GM21717 (cell line): ENCODE results near the gene GSAP.
"Not testable (repeated sequence)": the region's sequence is repeated elsewhere in the genome, so short reads cannot be mapped to it uniquely, and the experiment has no call there.

ENCODE experiments used
- ATAC-seq: cut with Tn5 transposase; IDR thresholded peaks from one replicate; pipeline ENCODE4 v1.9.1; 2021; ENCODE audit warnings: mild to moderate bottlenecking, moderate library complexity; ENCODE audit not compliant: unreplicated experiment

Gene GSAP

DNA sequence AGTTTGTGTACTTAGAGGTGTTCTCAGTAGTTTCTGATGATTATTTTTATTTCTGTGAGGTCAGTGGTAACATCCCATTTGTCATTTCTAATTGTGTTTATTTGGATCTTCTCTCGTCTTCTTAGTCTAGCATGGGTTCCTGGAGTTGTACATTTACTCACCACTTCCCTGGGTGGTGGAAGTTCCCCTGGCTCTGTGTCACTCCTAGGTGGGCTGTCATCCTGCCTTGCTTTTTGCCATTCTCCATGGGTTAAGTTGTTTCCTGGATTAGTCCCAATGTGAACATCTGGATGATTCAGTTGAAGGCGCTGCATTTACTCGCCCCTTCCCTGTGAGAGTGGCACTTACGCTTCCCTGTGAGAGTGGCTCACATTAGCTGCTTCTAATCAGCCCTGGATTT, 48.2 kb downstream of the GSAP start:
- no peak for ATAC-seq

DNA sequence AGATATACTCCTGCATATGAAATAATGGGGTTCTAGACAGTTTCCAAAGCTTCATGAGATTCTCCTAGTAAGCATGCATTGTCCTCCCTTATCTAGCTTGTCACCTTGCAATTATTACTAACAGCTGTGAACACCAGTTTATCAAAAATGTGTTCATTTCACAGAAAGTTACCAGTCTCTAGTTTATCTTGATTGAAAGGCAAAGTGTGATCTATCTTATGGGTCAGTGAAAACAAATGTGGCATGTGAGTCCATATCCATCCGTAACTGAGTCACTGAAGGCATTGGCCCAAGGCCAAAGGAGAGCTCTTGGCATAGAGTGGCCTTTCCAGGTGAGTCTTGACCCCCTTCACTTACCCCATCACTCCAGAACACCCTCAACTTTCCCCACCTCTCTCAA, 53.2 kb downstream of the GSAP start:
- no peak for ATAC-seq

DNA sequence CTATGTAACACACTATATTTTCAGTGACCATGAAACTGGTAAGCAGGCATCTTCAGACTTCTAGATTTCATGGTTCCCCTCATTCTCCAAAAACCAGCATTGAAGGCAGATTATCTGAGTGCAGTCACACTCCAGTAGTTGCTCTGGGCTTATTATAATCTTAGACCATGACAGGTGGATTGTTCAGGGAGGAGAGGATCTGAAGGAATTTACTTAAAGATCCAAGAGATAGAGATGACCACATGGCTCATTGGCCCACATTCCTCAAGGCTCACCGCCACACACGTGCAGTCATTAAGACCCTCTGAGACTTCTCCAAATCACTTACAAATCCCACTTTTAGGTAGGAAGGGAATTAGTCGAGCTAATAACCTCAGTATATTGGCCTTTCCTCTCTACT, 55.2 kb downstream of the GSAP start:
- ATAC-seq = no peak

DNA sequence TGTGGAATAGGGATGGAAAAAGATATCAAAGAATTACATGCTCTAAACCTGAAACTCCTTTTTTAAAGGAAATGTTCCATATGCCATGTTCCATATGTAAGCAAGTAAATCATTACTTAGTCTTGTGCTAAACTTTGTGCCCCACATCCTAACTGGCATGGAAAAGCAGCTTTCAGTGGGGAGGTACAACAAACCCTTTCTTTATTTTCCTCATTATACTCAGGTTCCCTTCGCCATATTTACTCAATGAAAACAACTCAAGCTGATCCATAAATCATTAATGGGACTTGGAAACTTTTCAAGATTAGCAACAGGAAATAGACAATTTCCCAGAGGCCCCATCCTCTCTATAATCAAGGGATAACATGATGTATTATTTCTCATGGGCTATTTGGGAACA, 56.0 kb downstream of the GSAP start:
- ATAC-seq = no peak

DNA sequence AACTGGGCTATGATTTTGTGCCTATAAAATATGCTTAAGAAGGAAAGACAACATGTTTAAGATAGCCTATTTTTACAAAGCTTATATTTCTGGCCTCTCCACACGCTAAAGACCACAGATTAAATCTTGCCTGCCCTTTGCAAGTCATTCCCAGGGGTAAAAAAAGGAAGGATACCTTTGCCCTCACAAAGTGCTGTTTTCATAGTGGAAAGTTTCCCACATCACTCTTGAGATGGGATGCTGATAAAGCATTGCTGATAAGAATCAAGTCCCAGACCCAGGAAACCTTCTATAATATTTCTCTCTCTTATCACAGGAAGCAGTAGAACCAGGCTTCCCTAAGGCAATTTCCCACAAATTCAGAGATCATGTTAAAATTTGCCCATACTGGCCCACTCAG, 56.5 kb downstream of the GSAP start:
- ATAC-seq = no peak

DNA sequence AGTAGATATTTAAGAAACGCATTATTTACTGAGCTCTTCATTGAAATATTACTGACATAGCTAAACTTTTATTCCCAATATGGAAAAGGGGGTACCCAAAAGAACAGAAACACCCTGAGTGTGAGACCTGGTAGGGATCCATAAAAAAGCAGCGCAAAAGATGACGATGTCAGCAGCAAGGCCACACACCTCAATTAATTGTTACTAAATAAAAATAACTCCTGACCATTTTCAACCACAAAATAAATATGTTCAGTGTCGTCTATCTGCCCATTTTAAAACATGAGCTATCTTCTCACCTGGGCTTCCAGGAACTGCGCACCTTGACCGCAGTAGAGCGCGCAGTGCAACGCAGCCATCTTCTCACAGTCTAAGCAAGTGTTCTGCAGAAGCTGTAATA, 61.2 kb downstream of the GSAP start:
- no peak for ATAC-seq

DNA sequence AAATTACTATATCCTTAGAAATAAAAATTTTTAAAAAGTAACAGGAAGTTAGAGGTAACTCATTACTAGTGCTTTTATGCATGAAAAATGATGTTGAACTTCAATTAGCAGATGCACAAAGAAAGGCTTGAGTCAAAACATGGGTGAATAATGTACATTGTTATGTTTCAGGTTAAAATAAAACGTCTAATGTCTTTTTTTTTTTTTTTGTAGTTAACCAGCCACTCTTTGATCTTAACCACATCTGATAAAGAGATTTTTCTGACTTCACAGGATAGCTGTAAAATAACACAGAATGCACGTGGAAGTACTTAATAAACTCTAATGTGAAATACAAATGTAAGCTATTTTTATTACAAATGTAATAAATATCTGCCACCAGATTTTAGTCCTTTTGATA, 61.7 kb downstream of the GSAP start:
- ATAC-seq = no peak

DNA sequence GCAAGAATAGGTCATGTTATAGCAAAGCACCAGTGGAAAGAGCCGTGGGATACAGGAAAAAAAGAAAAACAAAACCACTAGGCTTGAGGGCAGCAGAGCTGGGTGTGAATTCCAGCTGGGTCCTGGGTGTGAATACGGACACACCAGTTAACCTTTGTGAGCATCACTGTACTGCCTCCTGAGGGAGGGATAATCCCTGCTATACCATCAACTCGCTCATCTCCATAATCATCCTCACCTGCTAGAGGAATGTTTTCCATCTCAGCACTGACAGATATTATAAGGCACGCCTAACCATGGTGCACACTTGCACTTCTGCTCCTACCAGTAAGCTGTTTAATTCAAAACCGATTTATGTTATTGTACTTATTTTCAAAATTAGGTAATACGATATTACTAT, 62.2 kb downstream of the GSAP start:
- no peak for ATAC-seq

DNA sequence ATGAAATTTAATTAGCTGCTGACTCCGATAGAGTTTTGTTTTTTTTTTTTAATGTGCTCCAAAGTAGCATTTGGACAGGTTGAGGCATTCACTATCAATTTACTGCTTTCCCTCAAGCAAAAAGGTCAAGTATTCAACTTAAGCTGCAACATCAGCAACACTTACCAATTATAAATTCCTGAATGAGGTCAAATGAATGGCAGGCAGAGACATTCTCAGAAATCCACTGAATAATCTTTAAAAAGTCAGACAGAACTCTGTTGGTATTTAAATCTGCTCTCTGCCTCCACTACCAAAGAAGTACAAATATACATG, 62.8 kb downstream of the GSAP start:
- ATAC-seq = no peak

DNA sequence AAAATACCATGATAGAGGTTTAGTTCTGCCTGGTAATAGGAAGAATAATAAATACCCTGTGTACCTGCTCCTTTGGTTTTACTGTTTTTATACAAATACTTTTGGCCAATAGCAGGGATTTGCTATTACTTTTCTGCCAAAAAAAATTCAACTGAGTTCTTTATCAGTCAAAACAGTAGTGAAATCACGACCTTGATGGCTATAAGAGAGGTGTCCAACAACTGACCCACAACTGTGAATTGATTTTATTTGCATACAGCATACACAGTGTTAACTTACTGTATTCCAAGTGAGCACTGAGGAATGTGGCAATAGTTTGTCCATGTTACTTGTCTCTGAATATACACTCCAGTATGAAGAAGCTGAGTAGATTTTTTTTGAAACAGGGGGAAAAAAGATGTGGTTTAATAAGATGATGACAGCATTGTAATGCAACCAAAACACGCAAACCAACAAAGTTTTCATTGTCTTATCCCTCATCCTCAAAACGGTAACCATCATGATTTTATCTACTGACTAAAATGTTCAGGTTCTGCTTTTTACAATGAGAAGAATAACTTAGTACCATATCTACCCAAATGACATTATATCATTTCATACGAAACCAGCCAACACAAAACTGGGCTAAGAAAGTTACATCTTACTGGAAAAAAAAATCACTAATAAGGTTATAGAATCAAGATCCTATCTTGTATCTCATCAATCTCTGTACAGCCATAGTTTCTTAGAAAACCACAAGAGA, 63.3 kb downstream of the GSAP start:
- ATAC-seq = no peak

DNA sequence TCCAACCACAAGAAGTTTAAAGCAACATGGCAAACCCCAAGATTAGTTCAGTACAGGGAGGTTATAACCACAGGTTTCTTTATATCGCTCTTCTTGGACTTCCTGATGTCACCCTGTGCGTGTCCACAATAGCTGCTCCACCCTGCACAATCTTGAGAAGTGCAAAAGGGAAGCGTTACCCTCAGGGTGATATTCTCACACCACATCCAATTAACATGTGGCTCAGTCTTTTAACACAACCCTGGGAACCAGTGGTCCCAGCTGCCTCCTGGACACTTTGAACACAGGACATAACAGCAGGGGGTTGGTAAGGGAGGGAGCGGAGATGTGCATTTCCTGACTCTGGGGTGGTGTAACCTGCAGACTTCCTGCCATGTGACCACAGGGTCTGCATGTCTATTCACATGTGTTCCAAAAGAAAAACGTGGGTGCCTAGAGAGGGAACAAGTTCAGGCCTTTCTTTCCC, 64.6 kb downstream of the GSAP start:
- ATAC-seq = peak; percentile 93

DNA sequence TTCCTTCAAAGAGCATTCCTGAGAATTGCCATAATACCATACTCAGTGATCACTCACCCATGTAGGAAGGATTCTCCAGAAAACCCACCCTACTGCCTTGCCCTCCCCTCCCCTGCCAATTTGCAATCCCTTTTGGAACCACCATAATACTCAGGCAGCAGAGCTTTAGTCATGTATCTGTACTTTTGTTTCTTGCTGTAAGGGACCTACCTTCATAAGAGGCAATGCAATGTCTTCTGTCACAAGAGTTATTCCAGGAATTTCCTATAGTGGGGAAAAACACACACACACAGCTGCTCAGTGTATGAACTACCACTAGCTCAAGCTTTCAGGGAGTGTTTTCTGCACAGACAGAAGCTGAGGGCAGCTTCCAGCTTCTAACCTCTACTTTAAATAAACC, 67.0 kb downstream of the GSAP start:
- ATAC-seq = no peak

DNA sequence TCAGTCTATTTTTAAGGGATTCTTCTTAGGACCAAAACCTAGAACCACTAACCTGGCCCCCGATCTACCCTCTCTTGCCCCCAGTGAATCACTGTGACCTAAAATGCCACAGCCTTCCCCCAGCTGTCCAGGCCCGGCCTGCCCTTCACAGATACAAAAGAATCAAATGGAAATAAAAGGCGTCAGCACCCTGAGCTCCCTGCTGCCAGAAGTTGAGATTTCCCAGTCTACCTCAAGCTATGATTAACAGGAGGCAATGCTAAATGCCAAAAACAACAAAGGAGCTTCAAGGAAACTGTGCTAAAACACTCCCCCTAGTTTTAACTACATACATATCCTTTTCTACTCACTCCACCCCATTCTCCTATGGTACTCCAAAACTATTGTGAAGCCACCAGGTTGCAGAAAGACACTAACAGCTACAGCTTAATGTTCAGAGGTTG, 67.8 kb downstream of the GSAP start:
- ATAC-seq = no peak

DNA sequence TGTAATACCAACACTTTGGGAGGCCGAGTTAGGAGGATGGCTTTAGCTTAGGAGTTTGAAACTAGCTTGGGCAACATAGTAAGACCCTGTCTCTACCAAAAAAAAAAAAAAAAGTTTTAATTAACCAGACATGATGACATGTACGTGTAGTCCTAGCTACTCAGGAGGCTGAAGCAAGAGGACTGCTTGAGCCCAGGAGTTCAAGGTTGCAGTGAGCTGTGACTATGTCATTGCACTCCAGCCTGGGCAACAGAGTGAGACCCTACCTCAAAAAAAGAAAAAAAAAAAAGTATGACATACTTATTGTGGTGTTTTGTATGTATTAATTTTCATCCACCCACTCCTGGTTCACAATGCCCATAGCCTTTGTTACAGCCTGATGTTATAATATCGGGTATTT, 69.7 kb downstream of the GSAP start:
- ATAC-seq = no peak

DNA sequence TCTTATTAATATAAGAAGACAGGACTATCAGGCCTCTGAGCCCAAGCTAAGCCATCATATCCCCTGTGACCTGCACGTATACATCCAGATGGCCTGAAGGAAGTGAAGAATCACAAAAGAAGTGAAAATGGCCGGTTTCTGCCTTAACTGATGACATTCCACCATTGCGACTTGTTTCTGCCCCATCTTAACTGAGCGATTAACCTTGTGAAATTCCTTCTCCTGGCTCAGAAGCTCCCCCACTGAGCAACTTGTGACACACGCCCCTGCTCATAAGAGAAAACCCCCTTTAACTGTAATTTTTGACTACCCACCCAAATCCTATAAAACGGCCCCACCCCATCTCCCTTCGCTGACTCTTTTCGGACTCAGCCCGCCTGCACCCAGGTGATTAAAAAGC, 70.7 kb downstream of the GSAP start:
- ATAC-seq = not testable (repeated sequence)

DNA sequence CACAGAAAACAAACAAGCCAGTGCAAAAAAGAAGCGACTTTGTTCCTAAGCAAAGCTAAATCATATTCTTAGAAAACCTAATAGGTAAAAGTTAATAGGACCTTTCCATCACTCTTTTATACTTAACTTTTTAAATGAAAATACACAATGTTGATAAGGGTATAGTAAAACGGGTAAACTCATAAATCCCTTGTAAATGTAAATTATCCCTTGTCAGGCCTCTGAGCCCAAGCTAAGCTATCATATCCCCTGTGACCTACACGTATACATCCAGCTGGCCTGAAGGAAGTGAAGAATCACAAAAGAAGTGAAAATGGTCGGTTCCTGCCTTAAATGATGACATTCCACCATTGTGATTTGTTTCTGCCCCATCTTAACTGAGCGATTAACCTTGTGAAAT, 76.4 kb downstream of the GSAP start:
- ATAC-seq = no peak

DNA sequence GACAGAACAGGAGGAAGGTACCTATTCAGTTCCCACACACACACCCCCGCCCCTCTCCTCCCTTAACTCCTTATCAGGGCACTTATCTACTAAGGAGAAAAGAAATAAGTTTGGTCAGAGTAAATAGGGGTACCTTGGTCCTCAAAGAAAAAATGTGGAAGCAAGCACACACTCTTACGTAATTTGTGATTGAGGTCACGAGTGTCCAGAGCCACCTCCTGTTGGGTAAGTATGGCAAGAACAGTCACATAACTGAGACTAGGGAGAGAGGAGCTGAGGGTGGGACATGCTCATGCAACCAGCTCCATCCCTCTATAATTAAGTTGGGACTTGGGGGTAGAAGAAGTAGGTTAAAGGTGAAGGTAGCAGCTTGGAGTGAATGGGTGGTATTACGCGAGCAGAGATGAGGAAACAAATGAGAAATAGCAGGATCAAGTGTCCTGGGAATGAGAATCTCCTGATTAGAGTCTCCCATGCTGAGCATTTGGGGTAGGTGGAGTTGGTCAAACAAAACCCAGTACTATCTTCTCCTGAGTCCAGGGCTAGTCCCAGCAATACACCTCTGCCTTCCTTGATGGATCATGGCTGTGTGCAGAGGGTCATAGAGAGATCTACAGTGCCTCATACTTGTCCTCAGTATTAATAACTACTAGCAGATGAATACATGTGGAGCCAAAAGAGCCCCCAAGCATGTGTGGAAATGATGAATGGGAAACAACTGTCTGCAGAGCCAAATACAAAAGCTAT, 77.1 kb downstream of the GSAP start:
- ATAC-seq = no peak

DNA sequence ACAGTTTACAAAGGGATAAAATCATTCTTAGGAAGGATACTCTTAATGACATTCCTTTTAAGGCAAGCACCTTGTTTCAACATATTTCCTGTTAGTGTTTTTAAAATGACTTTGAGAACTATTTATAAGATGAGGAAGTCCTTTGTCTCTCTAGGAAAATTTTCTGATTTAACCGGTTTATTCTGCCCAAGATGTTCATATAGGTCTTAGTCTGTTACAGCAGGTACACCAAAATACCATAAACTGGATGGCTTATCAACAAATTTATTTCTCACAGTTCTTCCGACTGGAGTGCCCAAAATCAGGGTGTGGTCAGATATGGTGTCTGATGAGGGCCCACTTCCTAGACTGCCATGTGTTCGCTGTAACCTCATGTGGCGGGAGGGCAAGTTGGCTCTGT, 77.9 kb downstream of the GSAP start:
- ATAC-seq = no peak

DNA sequence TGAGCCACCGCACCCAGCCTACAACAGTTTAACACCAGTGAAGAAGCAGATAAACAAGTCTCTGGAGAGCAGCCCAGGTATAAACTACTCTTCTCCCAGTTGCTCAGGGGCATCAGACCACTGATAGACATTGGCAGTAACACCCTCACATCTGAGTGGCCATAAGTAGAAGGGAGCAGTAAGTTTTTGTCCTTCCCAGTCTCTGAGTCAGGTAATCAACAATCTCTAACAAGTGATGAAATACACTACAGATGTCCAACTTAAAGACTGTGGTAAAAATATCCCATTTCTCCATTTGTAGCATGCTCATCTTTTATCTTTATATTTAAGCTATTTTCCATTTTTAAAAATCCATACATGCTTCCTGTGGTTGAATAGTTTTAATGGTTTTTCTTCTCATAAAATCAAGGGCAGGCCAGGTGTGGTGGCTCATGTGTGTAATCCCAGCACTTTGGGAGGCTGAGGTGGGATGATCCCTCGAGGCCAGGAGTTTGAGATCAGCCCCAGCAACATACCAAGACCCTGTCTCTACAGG, 78.6 kb downstream of the GSAP start:
- ATAC-seq = no peak

DNA sequence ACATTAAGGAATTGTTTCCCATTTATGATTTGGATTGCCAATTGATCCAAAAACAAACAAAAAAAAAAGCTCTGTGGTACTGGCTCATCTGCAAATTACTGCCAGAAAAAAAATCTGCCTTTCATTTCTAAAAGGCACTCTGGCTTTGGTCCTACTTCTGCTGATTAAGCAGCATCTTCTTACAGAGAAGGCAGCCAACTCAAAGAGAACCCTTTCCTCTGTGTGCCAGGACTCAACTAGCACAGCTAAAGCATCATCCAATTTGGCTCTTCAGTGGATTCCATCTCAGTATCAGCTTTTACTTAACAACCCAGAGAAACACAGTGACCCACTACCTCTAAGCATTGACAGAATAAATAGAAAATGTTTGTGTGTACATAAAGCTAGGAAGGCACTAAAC, 80.6 kb downstream of the GSAP start:
- ATAC-seq = no peak

DNA sequence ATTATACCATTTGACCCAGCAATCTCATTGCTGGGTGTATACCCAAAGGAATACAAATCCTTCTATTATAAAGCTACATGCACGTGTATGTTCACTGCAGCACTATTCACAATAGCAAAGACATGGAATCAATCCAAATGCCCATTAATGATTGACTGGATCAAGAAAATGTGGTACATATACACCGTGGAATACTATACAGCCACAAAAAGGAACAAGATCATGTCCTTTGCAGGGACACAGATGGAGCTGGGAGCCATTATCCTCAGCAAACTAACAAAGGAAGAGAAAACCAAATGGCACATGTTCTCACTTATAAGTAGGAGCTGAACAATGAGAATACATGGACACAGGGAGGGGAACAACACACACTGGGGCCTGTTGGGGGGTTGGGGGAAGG, 82.1 kb downstream of the GSAP start:
- ATAC-seq = not testable (repeated sequence)

DNA sequence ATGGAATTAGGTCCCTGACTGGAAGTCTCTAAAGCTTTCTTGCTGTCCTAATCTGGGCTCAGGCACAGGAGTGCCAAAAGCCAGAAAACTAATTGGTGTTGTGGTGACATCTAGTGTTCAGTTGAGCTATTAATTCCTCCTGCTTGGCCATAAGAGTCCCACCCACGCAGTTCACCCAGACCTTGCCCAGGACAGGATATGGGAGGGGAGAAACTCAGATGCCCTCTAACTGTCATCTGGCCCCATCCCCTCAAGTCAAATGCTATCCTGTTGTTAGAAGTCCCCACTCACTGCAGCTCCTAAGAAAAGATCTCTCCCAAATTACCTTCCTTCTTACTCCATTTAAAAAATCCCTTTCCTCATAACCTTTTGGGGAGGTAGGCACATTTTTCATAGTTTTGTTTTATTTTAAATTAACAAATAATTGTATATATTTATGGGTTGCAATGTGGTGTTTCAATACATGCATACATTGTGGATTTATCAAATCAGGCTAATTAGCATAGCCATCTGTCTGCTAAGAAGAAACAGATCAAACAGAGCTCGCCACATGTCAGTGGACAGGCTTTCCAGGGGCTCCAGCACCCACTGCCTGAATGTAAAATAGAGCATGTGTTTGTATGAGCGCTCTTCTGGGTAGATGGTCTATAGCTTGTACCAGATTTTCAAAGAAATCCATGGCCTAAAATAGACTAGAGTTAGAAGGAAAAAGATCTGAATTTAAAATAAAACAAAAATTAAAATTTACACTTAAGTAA, 84.0 kb downstream of the GSAP start:
- ATAC-seq = peak; percentile 71
